SIG-M5 treated with dmso at 0.1 percent for 504 hours (cell line): ENCODE results near the gene SPG21.
A peak's percentile ranks its signal among the peaks of the same experiment; 100 is the strongest.

ENCODE experiments used
- DNase-seq: peaks from one replicate; lab custom pipeline; 2025; ENCODE audit not compliant: unreplicated experiment; lab: John Stamatoyannopoulos, UW

SPG21 gene

GRCh38 chr15:64993290-64993689 lies 3.6 kb upstream of the SPG21 start:
- DNase-seq, result no peak

- DNase-seq, result no peak
Measured at GRCh38 chr15:64991536-64992135, 1.9 kb upstream of the SPG21 start.

- DNase-seq, result no peak
Measured at GRCh38 chr15:64990168-64990470, 405 bp upstream of the SPG21 start.

- DNase-seq, result no peak
Measured at GRCh38 chr15:64987136-64987535, 2.6 kb downstream of the SPG21 start.

- peak; percentile 77 for DNase-seq
Measured at GRCh38 chr15:64985366-64986033, 4.2 kb downstream of the SPG21 start.

DNA sequence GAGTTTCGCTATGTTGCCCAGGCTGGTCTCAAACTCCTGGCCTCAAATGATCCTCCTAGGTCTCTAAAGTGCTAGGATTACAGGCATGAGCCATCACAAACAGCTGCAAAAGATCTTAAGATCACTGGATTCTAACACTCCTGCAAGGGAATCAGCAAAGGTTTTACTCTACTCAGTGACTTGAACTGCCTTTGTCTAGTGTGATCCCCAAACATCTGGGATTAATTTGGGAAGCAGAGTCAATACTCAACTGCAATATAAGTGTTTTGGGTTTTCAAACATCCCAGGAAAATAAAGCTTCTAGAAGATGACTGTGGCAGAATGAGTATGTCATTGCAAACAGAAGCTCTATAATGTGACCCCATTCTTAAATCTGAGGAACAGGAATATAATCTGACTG lies 7.2 kb downstream of the SPG21 start:
- no peak for DNase-seq

GRCh38 chr15:64981812-64982431 lies 7.8 kb downstream of the SPG21 start:
- DNase-seq, result no peak

DNA sequence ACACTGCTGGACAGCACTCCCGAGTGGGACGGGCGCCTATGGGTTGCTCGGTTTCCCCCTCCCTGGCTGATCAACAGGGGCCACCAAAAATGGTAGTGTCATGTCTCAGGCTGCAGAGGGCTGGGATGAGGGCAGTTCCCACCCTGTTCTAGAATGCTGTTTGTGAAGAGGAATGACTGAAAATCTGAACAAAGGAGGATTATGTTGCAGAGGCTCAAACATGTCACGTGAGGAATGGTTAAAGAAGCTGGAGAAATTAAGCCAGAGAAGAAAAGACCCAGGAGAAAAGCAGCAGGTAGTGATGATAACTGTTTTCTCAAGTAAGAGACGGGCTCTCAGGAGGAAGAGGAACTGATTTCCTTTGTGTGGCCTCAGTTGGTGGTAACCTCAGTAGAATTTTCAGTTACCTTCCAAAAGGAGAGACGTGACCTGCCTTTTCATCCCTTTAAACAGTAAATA lies 10.4 kb downstream of the SPG21 start:
- DNase-seq, result no peak

GRCh38 chr15:64975390-64975789 lies 14.3 kb downstream of the SPG21 start:
- no peak for DNase-seq

- no peak for DNase-seq
Measured at GRCh38 chr15:64970698-64971097, 19.0 kb downstream of the SPG21 start.

- no peak for DNase-seq
Measured at GRCh38 chr15:64969401-64969800, 20.3 kb downstream of the SPG21 start.

DNA sequence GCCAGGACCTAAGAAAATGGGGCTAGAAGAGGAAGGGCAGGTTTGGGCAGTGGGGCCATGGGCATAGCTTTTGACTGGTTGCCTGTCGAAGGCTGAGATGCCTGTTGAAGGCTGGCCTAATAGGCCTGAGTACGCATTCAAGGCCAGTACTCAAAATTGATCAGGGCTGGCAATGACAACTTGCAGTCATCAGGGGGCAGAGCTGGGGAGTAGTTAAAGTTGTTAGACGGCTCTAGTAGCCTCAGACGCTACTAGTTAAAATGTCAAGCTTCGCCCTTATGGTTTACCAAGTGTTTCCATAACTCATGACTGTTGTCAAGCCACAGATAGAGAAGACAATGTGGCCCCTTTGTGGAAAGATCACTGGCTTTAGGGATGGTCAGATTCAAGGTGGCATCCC lies 28.7 kb downstream of the SPG21 start:
- DNase-seq, result no peak

GRCh38 chr15:64960153-64960552 lies 29.6 kb downstream of the SPG21 start:
- no peak for DNase-seq

DNA sequence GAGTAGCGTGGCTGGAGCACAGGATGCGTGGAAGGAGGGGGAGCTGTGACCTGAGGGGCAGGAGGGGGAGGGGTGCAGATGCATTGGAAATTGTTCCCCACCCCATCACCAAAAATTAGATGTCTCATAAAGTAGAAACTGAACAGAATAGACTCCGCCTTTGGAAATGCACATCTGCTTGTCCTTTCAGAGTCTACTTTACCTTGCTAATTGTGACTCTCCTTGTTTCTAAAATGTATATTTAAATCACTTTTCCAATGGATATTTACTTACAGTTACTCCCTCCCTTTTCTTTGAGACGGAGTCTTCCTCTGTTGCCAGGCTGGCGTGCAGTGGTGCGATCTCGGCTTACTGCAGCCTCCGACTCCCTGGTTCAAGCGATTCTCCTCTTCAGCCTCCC lies 30.6 kb downstream of the SPG21 start:
- DNase-seq, result no peak

DNA sequence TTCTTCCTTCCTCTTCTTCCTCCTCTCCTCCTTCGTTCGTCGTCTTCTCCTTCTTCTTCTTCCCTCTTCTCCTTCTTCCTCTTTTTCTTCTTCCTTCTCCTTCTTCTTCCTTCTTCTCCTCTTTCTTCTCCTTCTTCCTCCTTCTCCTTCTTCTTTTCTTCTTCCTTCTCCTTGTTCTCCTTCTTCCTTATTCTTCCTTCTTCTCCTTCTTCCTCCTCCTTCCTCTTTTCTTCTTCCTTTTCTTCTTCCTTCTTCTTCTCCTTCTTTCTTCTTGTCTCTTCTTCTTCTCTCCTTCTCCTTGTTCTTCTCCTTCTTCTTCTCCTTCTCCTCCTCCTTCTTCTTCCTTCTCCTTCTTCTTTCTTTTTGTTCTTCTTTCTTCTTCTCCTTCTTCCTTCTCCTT lies 35.3 kb downstream of the SPG21 start:
- DNase-seq, result no peak

DNA sequence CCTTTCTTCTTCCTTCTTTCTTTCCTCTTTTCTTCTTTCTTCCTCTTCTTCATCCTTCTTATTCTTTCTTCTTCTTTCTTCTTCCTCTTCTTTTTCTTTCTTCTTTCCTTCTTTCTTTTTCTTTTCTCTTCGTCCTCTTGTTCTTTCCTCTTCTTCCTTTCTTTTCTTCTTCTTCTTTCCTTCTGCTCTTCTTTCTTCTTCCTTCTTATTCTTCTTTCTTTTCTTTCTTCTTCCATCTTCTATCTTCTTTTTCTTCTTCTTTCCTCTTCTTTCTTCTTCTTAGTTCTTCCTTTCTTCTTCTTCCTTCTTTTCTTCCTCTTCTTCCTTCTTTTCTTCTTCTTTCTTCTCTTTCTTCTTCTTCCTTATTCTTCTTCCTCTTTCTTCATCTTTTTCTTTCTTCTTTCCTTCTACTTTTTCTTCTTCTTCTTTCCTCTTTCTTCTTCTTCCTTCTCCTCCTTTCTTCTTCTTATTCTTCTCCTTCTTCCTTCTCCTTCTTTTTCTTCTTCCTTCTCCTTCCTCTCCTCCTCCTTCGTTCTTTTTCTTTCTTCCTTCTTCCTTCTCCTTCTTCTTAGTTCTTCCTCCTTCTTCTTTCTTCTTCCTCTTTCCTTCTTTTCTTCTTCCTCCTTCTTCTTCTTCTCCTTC lies 37.8 kb downstream of the SPG21 start:
- no peak for DNase-seq

GRCh38 chr15:64950888-64951287 lies 38.8 kb downstream of the SPG21 start:
- no peak for DNase-seq

DNA sequence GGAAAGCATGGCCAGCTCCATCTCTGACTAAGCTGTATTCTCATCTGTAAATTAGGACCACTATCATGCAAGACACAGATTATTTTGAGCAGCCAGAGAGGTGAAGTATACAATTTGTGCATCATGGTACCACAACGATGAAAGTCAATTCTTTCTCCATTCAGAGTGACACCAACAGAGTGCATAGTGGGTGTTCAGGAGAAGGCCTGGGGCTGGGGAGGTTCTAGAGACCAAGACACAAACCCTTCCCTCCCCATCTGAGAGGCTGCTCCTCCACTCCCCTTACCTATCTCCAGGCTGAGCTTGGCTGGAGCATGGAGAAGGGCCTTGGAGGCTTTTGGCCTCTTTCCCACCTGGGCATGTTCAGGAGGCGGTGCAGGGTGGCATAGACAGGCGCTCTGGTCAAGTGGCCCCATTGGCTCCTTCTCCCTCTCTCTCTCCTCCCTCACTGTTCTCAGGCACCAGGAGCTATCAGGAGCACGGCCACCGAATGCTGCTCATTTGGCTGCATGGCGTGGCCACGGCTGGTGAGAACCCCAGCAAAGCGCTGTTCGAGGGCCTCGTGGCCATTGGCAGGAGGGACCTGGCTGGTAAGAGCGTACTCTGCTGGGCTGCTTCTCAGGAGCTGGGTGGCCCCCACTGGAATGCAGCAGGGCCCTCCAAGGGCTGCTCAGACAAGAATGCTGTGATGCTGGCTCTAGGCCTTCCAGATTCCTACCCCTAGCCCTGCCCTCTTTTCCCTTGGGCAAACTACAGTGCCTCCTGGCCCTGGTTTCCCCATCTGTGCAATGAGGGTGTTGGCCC lies 40.1 kb downstream of the SPG21 start:
- DNase-seq, result no peak

DNA sequence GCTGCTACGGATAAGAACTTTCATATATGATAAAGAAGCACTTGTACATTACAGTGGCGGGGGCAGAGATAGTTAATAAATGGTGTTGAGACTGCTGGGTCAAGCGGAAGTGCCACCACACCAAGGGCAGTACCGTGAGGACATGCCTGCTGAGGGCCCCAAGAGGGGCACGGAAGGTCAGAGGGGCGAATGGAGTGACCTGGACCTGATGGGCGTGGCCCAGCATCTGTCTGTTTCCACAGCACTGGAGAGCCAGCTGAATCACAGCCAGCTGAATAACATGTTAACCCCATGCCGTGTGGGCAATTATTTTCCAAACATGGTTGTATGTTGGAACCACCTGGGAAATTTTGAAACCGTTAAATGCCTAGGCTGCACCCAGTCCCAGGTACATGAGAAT lies 40.8 kb downstream of the SPG21 start:
- DNase-seq, result no peak

DNA sequence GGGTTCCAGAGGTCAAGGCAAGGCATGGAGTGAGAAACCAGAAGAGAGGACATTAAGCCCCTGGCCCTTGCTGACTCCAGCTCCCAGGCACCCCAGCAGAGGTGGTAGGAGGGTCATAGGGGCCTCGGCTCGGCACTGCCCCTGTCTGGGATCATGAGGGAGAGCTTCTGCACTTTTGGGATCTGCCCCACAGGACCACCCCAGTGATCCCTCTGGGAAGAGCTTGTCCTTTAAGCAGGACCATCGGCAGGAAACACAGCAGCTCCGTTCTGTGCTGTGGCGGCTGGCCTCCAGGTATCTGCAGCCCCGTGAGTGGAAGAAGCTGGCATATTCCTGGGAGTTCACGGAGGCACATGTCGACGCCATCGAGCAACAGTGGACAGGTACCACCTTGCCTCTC lies 42.5 kb downstream of the SPG21 start:
- DNase-seq, result no peak

- no peak for DNase-seq
Measured at GRCh38 chr15:64944961-64945360, 44.8 kb downstream of the SPG21 start.
